Adrenal gland (tissue), 12 donors: Measurements from ENCODE around the gene CPTP. TPM values are rescaled to one million over a fixed set of nuclear protein-coding genes. Genes with fewer than 3 reads are reported as not detected.

ENCODE experiments used
- DNase-seq, 7 donors: peaks; one replicate each; pipeline ENCODE4 v3.0.0-alpha.2; 2019 to 2020
- H3K27ac ChIP-seq, 5 donors: fragments of 200-600 bp; sonication (generic) in 4 of 5; 1 replicate in 3 of 5; 2 replicates in 2 of 5; pipeline versions ENCODE4 v1.5.1 to v1.8.0; 2016 to 2020; ENCODE audit warnings: mild to moderate bottlenecking in 1 of 5
- H3K27me3 ChIP-seq: fragments of 200-600 bp; 2 replicates; pipeline ENCODE4 v1.8.0; 2021
- H3K36me3 ChIP-seq, 2 donors: fragments of 200-600 bp; replicated peaks in 1 of 2; 1 replicate in 1 of 2; 2 replicates in 1 of 2; pipeline versions ENCODE4 v1.5.1 to v1.8.0; 2018 to 2022
- H3K4me1 ChIP-seq, 2 donors: fragments of 200-600 bp; replicated peaks in 1 of 2; 1 replicate in 1 of 2; 2 replicates in 1 of 2; pipeline versions ENCODE4 v1.5.1 to v1.8.0; 2018 to 2021
- H3K4me3 ChIP-seq, 4 donors: fragments of 200-600 bp; sonication (generic) in 3 of 4; one replicate each; pipeline ENCODE4 v1.5.1; 2016 to 2018
- H3K9me3 ChIP-seq, 3 donors: fragments of 200-600 bp; sonication (generic) in 1 of 3; replicated peaks in 1 of 3; 1 replicate in 2 of 3; 2 replicates in 1 of 3; pipeline versions ENCODE4 v1.5.1 to v1.8.0; 2016 to 2021
- POLR2A ChIP-seq, 2 donors: fragments of 450-650 bp; IDR thresholded peaks; one replicate each; pipeline ENCODE4 v1.6.1; 2017; ENCODE audit warnings: antibody characterized with exemption in 2 of 2, mild to moderate bottlenecking in 2 of 2, moderate library complexity in 1 of 2
- WGBS, 4 donors: extraction: QIAGEN DNeasy Blood & Tissue Kit in 2 of 4; methylation state at CpG; one replicate each; pipeline versions ENCODE4 v1.1.5 to v1.1.7; 2013 to 2017; 5-methylcytosine and 5-hydroxymethylcytosine counted together
- intact Hi-C, 2 donors: fragments of 100-400 bp; cut with DNase I; formaldehyde crosslinking; loops; one replicate each; pipeline versions ENCODE4 v1.14.1 to v1.15.0; 2022 to 2023
- polyA plus RNA-seq, 3 donors: library from polyadenylated mRNA; stranded (reverse); fragments of 200-250 nt in 2 of 3; fragments of 350-450 nt in 1 of 3; fragmentation: Illumina TruSeq in 1 of 3; extraction: RNeasy Lipid Tissue Mini Kit (QIAGEN cat#74804) in 1 of 3; gene quantifications; one replicate each; pipeline ENCODE4 v1.2.3, GENCODE V29; 2013 to 2014
- total RNA-seq, 9 donors: library from RNA; depleted of rRNA in 4 of 9; stranded (reverse); fragments of >200 nt in 4 of 9; fragments of 120-200 nt in 1 of 9; fragmentation: NEBNext Ultra II Directional in 1 of 9; extraction: Animal tissue kit (Norgen Biotek cat#: 25700) in 1 of 9; gene quantifications; one replicate each; pipeline versions ENCODE4 v1.1.0 to v1.2.4, GENCODE V29; 2013 to 2023
- TF ChIP-seq, protein P1 (sequence below), 6 experiments: fragments of 450-650 bp in 4 of 6; fragments of 200-600 bp in 2 of 6; sonication (generic) in 1 of 6; IDR thresholded peaks; 1 replicate in 5 of 6; 2 replicates in 1 of 6; pipeline versions ENCODE4 v1.5.1 to v1.8.0; 2016 to 2021; ENCODE audit warnings: antibody characterized with exemption in 6 of 6, mild to moderate bottlenecking in 2 of 6, moderate library complexity in 1 of 6
- donor health status: healthy with polysubstance abuse.
- donor health status: Bipolar disorder and iron deficiency.
- donor health status: DM: yes; HTN: yes; CAD: no.
- donor health status: DM: no; HTN: no; CAD: no.
- donor health status: DM: no; HTN: no; CAD: no.
- donor health status: DM: yes; HTN: yes; CAD: no.

CPTP gene
- total and polyA plus RNA-seq, 12 donors, result 2.9 to 53.0 (median 29.0) TPM

DNA sequence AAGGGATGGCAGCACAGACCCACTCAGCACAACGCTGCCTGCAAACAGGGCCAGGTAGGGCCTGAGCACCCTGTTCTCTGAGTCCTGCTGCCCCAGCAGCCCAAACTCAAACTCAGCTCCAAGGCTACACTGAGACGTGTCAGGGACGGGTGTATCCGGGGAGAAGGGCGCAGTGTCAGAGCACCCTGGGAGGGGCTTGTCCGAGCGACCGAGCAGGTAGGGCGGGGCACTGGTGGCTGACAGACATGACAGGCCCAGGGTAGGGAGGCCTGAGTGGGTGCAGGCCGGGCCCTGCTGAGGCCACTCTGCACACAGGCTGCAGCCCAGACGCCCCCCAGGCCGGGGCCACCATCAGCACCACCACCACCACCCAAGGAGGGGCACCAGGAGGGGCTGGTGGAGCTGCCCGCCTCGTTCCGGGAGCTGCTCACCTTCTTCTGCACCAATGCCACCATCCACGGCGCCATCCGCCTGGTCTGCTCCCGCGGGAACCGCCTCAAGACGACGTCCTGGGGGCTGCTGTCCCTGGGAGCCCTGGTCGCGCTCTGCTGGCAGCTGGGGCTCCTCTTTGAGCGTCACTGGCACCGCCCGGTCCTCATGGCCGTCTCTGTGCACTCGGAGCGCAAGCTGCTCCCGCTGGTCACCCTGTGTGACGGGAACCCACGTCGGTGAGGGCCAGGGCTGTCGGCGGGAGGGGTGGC is 38.8 kb upstream of the CPTP start:
- no peaks in the 10 kb centered on the region for H3K9me3 ChIP-seq
- TF ChIP-seq, protein P1, sequence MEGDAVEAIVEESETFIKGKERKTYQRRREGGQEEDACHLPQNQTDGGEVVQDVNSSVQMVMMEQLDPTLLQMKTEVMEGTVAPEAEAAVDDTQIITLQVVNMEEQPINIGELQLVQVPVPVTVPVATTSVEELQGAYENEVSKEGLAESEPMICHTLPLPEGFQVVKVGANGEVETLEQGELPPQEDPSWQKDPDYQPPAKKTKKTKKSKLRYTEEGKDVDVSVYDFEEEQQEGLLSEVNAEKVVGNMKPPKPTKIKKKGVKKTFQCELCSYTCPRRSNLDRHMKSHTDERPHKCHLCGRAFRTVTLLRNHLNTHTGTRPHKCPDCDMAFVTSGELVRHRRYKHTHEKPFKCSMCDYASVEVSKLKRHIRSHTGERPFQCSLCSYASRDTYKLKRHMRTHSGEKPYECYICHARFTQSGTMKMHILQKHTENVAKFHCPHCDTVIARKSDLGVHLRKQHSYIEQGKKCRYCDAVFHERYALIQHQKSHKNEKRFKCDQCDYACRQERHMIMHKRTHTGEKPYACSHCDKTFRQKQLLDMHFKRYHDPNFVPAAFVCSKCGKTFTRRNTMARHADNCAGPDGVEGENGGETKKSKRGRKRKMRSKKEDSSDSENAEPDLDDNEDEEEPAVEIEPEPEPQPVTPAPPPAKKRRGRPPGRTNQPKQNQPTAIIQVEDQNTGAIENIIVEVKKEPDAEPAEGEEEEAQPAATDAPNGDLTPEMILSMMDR (IDR thresholded peaks at IDR 0.05), result no peak
- TF ChIP-seq POLR2A (IDR thresholded peaks at IDR 0.05), result no peak
- peaks cover 18% of the 10 kb centered on the region for H3K27me3 ChIP-seq
- 67 to 73% (median 71%) methylated on average over 14 to 37 of the region's 37 CpGs for WGBS, 4 donors
- no peak overlapping the region for H3K4me3 ChIP-seq
- no peak for DNase-seq
- intact Hi-C loops, result no loop called here
- no peak overlapping the region for H3K27ac ChIP-seq
- no peaks in the 10 kb centered on the region for H3K36me3 ChIP-seq
- H3K4me1 ChIP-seq, result peaks cover 4 to 16% of the 10 kb centered on the region in 2 donors

DNA sequence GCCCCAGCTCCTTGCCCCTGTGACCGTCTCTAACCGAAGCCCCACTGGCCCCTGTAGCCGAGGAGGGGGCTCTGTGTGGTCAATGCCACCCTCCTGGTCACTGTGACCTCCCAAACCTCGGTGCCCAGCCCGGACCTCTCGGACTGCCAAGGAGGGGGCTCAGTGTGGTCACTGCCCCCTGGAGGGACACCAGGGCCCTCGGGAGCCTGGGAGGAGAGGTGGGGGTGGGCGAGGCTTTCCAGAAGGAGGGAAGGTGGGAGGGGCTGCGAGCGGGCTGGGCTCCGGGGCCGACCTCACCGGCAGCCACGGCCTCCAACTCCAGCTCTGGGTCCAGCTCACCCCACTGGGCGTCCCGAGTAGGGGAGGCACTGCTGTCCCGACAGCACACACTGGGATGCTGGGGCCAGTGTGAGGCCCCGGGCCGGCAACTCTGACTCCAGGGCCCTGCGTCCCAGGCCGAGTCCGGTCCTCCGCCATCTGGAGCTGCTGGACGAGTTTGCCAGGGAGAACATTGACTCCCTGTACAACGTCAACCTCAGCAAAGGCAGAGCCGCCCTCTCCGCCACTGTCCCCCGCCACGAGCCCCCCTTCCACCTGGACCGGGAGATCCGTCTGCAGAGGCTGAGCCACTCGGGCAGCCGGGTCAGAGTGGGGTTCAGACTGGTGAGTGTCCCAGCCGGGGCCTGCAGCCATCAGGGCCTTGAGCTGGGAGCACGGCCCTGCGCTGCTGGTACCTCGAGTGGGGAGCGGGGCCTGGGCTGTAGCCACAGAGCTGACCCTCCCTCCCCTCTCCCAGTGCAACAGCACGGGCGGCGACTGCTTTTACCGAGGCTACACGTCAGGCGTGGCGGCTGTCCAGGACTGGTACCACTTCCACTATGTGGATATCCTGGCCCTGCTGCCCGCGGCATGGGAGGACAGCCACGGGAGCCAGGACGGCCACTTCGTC is 38.0 kb upstream of the CPTP start:
- no peaks in the 10 kb centered on the region for H3K36me3 ChIP-seq
- DNase-seq, result peak in 1 of 7 donors; percentile 5
- 41 to 64% (median 60%) methylated on average over 9 to 50 of the region's 50 CpGs for WGBS, 4 donors
- intact Hi-C loops, result no loop called here
- peaks cover 18% of the 10 kb centered on the region for H3K27me3 ChIP-seq
- peaks cover under 1 to 8% of the 10 kb centered on the region in 2 donors for H3K4me1 ChIP-seq
- no peak overlapping the region for H3K27ac ChIP-seq
- H3K9me3 ChIP-seq, result no peaks in the 10 kb centered on the region
- H3K4me3 ChIP-seq, result no peak overlapping the region
- TF ChIP-seq, protein P1 (IDR thresholded peaks at IDR 0.05), result no peak
- no peak for TF ChIP-seq POLR2A (IDR thresholded peaks at IDR 0.05)

DNA sequence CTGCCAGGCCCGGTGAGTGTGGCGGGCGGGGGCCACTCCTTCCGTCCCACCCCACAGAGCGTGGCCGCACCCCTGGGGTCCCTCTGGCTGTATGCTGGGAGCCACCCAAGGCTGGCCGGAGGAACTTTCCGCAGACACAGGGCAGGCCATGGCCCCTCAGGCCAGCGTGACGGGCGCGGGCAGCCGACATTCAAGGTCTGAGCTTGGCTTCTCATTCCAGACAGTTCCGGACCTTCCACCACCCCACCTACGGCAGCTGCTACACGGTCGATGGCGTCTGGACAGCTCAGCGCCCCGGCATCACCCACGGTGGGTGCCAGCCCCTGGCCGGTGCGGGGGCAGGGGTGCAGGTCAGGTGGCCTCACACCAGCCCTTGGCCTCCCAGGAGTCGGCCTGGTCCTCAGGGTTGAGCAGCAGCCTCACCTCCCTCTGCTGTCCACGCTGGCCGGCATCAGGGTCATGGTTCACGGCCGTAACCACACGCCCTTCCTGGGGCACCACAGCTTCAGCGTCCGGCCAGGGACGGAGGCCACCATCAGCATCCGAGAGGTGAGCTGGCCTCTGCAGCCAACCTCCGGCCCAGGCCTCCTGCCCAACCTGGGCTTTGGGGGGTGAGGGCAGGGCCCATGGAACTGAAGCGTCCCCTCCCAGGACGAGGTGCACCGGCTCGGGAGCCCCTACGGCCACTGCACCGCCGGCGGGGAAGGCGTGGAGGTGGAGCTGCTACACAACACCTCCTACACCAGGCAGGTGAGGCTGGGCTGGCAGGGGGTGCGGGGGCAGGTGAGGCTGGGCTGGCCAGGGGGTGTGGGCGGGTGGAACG is 37.1 kb upstream of the CPTP start:
- WGBS, 4 donors, result 63 to 74% (median 68%) methylated on average over 18 to 46 of the region's 46 CpGs; no CpG with 5 or more reads in 1 of the 4 donors
- H3K4me1 ChIP-seq, result no peaks in the 10 kb centered on the region
- TF ChIP-seq, protein P1 (IDR thresholded peaks at IDR 0.05), result no peak
- no peak for TF ChIP-seq POLR2A (IDR thresholded peaks at IDR 0.05)
- no peak overlapping the region for H3K27ac ChIP-seq
- peaks cover 18% of the 10 kb centered on the region for H3K27me3 ChIP-seq
- no peaks in the 10 kb centered on the region for H3K9me3 ChIP-seq
- intact Hi-C loops, result no loop called here
- no peak overlapping the region for H3K4me3 ChIP-seq
- no peaks in the 10 kb centered on the region for H3K36me3 ChIP-seq
- DNase-seq, result peak in 1 of 7 donors; percentile 6
